SK-N-SH (cell line): ENCODE results near the gene NLGN1. TPM values are rescaled to one million over a fixed set of nuclear protein-coding genes. Genes with fewer than 3 reads are reported as not detected.

Source experiments
- CTCF ChIA-PET: fragments of 300-600, 350-600 bp; formaldehyde crosslinking; extraction: SDS; loops from one replicate; lab custom pipeline; 2021; lab: Yijun Ruan, JAX
- POLR2A ChIA-PET: fragments of 350-600 bp; sonication (Branson Sonifier 250); formaldehyde crosslinking; extraction: SDS; loops from one replicate; lab custom pipeline; 2020; ENCODE audit warnings: antibody characterized with exemption, inconsistent platforms; lab: Yijun Ruan, JAX
- DNase-seq: peaks from one replicate; pipeline ENCODE4 v3.0.0; 2012
- H2AFZ ChIP-seq: fragments of 200-600 bp; sonication (generic); 2 replicates; pipeline ENCODE4 v1.8.1; 2016; ENCODE audit warnings: antibody characterized with exemption, mild to moderate bottlenecking, low read depth
- H3F3A ChIP-seq: fragments of 200-600 bp; sonication (generic); replicated peaks from 2 replicates; pipeline ENCODE3; 2016; ENCODE audit warnings: antibody characterized with exemption, mild to moderate bottlenecking; ENCODE audit not compliant: insufficient read depth
- H3K27ac ChIP-seq, 2 experiments: fragments of 200-500 bp in 1 of 2; fragments of 200-600 bp in 1 of 2; sonication (Bioruptor generic) in 1 of 2; sonication (generic), shearing (Covaris generic) in 1 of 2; 2 replicates each; pipeline versions ENCODE4 v1.5.1 to v1.6.1; 2014 to 2016; ENCODE audit warnings: low read depth in 2 of 2, inconsistent platforms in 1 of 2, low read length in 1 of 2, mild to moderate bottlenecking in 1 of 2, mixed read lengths in 1 of 2
- H3K27me3 ChIP-seq: fragments of 200-600 bp; sonication (generic), shearing (Covaris generic); 2 replicates; pipeline ENCODE4 v1.6.1; 2016; ENCODE audit warnings: mixed run types; ENCODE audit not compliant: insufficient read depth
- H3K36me3 ChIP-seq, 2 experiments: fragments of 200-500 bp in 1 of 2; fragments of 200-600 bp in 1 of 2; sonication (Bioruptor generic) in 1 of 2; sonication (generic) in 1 of 2; replicated peaks in 1 of 2; 2 replicates each; pipeline versions ENCODE3 to v1.5.1; 2014 to 2016; ENCODE audit warnings: low read length in 1 of 2, mild to moderate bottlenecking in 1 of 2; ENCODE audit not compliant: insufficient read depth in 2 of 2, control insufficient read depth in 1 of 2
- H3K4me1 ChIP-seq, 2 experiments: fragments of 200-500 bp in 1 of 2; fragments of 200-600 bp in 1 of 2; sonication (Bioruptor generic) in 1 of 2; sonication (generic), shearing (Covaris generic) in 1 of 2; 2 replicates each; pipeline versions ENCODE4 v1.5.1 to v1.6.1; 2014 to 2016; ENCODE audit warnings: low read depth in 1 of 2, low read length in 1 of 2, mixed run types in 1 of 2; ENCODE audit not compliant: insufficient read depth in 2 of 2, control insufficient read depth in 1 of 2
- H3K4me2 ChIP-seq: fragments of 200-600 bp; sonication (generic), shearing (Covaris generic); 2 replicates; pipeline ENCODE4 v1.6.1; 2017; ENCODE audit warnings: mixed run types
- H3K4me3 ChIP-seq, 2 experiments: fragments of 200-500 bp in 1 of 2; fragments of 200-600 bp in 1 of 2; sonication (Bioruptor generic) in 1 of 2; sonication (generic), shearing (Covaris generic) in 1 of 2; 2 replicates each; pipeline versions ENCODE4 v1.5.1 to v1.8.1; 2014 to 2016; ENCODE audit warnings: low read depth in 2 of 2, inconsistent platforms in 1 of 2, low read length in 1 of 2, mild to moderate bottlenecking in 1 of 2, mixed read lengths in 1 of 2, moderate library complexity in 1 of 2
- H3K79me2 ChIP-seq: fragments of 200-600 bp; sonication (generic); 2 replicates; pipeline ENCODE4 v1.8.1; 2017; ENCODE audit warnings: mild to moderate bottlenecking; ENCODE audit not compliant: insufficient read depth
- H3K9ac ChIP-seq: fragments of 200-600 bp; sonication (generic); 2 replicates; pipeline ENCODE4 v1.6.1; 2017; ENCODE audit warnings: mixed run types
- H3K9me2 ChIP-seq: fragments of 200-600 bp; sonication (generic); 2 replicates; pipeline ENCODE4 v1.6.1; 2017; ENCODE audit warnings: mixed run types
- H3K9me3 ChIP-seq: fragments of 200-600 bp; sonication (generic); 2 replicates; pipeline ENCODE4 v1.6.1; 2017; ENCODE audit warnings: mixed run types, mild to moderate bottlenecking, moderate library complexity
- H4K20me1 ChIP-seq: fragments of 200-600 bp; sonication (generic); 2 replicates; pipeline ENCODE4 v1.6.1; 2017; ENCODE audit warnings: mild to moderate bottlenecking, mixed run types; ENCODE audit not compliant: insufficient read depth
- CHD2 ChIP-seq: fragments of 150-350 bp; IDR thresholded peaks from 2 replicates; pipeline ENCODE4 v1.6.1; 2018; ENCODE audit warnings: low read length; ENCODE audit not compliant: partially characterized antibody
- FOSL2 ChIP-seq: IDR thresholded peaks from 2 replicates; pipeline ENCODE4 v1.4.0; 2012; ENCODE audit warnings: low read depth, mild to moderate bottlenecking, moderate library complexity, borderline replicate concordance
- FOXM1 ChIP-seq: IDR thresholded peaks from 2 replicates; pipeline ENCODE4 v1.4.0; 2012; ENCODE audit warnings: low read depth, mild to moderate bottlenecking
- GABPA ChIP-seq: IDR thresholded peaks from 2 replicates; pipeline ENCODE4 v1.4.0; 2012; ENCODE audit warnings: low read depth, mild to moderate bottlenecking
- NFIC ChIP-seq: IDR thresholded peaks from 2 replicates; pipeline ENCODE4 v1.4.0; 2012; ENCODE audit warnings: borderline replicate concordance
- NRF1 ChIP-seq: IDR thresholded peaks from 2 replicates; pipeline ENCODE4 v1.6.1; 2012; ENCODE audit warnings: low read depth, mild to moderate bottlenecking, low read length
- POLR2AphosphoS5 ChIP-seq: IDR thresholded peaks from 2 replicates; pipeline ENCODE4 v1.6.1; 2012; ENCODE audit warnings: low read depth, low read length
- RAD21 ChIP-seq: IDR thresholded peaks from 2 replicates; pipeline ENCODE4 v1.6.1; 2012; ENCODE audit warnings: mild to moderate bottlenecking, low read length
- RXRA ChIP-seq: IDR thresholded peaks from 2 replicates; pipeline ENCODE4 v1.4.0; 2012; ENCODE audit warnings: low read depth, mild to moderate bottlenecking, borderline replicate concordance
- SIN3A ChIP-seq: IDR thresholded peaks from 2 replicates; pipeline ENCODE4 v1.6.1; 2012; ENCODE audit warnings: low read depth, mild to moderate bottlenecking, low read length, moderate library complexity, borderline replicate concordance
- TAF1 ChIP-seq: IDR thresholded peaks from 2 replicates; pipeline ENCODE4 v1.6.1; 2012; ENCODE audit warnings: low read depth, mild to moderate bottlenecking, low read length, moderate library complexity, borderline replicate concordance
- YY1 ChIP-seq: IDR thresholded peaks from 2 replicates; pipeline ENCODE4 v1.4.0; 2012; ENCODE audit warnings: low read depth, mild to moderate bottlenecking
- WGBS: methylation state at CpG from one replicate; pipeline ENCODE4 v1.1.6; 2017; ENCODE audit warnings: low lambda C conversion rate; 5-methylcytosine and 5-hydroxymethylcytosine counted together
- polyA plus RNA-seq, 3 experiments: library from polyadenylated mRNA; depleted of rRNA; stranded (reverse); fragments of >200 nt; gene quantifications; 2 replicates each; pipeline ENCODE4 v1.2.3, GENCODE V29; 2012
- TF ChIP-seq, protein P1 (sequence below): IDR thresholded peaks from 2 replicates; pipeline ENCODE4; 2012
- TF ChIP-seq, protein P2 (sequence below): IDR thresholded peaks from 2 replicates; pipeline ENCODE4 v1.4.0; 2012; ENCODE audit warnings: low read depth, borderline replicate concordance
- TF ChIP-seq, protein P3 (sequence below): fragments of 150-350 bp; IDR thresholded peaks from 2 replicates; pipeline ENCODE4 v1.6.1; 2016; ENCODE audit warnings: mild to moderate bottlenecking, low read depth, low read length
- TF ChIP-seq, protein P4 (sequence below): fragments of 200-600 bp; sonication (generic); IDR thresholded peaks from 2 replicates; pipeline ENCODE4 v1.6.1; 2017; ENCODE audit warnings: antibody characterized with exemption, mild to moderate bottlenecking, moderate library complexity

The NLGN1 gene
- polyA plus RNA-seq, 1 of the 3 experiments (the other 2 are of a cell fraction), result 1.5 TPM

DNA sequence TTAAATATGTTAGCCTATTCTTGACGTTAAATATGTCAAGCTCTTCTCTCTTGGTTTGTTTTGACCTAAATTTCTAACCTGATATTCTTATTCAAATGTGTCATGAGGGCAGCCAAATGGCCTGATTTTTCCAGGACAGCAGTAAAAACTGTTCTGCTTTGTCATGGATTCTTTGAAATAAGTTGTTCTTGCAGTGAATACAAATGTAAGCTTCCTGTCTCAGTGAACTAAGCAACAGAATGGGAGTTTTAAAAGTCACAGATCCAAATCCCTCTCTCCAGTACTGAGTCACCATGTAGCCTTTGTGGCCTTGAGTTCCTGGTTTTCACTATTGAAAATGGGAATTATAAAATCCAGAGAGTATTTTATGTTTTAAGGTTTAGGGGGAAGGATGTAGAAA lies 301.8 kb downstream of the NLGN1 start:
- POLR2A ChIA-PET, result no interaction called here
- TF ChIP-seq CHD2, result no peak
- TF ChIP-seq RAD21, result no peak
- no peak for TF ChIP-seq YY1
- TF ChIP-seq SIN3A, result no peak
- no peaks in the 10 kb centered on the region for H3K9me2 ChIP-seq
- WGBS, result 89% methylated on average over 1 of the region's 1 CpG
- H4K20me1 ChIP-seq, result no peaks in the 10 kb centered on the region
- H3K9ac ChIP-seq, result no peak overlapping the region
- H3K4me2 ChIP-seq, result no peak overlapping the region
- H3K79me2 ChIP-seq, result no peaks in the 10 kb centered on the region
- DNase-seq, result no peak
- H3F3A ChIP-seq, result no peaks in the 10 kb centered on the region
- H3K4me1 ChIP-seq, result no peaks in the 10 kb centered on the region
- no peaks in the 10 kb centered on the region for H3K27me3 ChIP-seq
- no peak overlapping the region for H3K4me3 ChIP-seq
- H2AFZ ChIP-seq, result no peak overlapping the region
- H3K36me3 ChIP-seq, result no peaks in the 10 kb centered on the region
- no peak overlapping the region for H3K27ac ChIP-seq
- CTCF ChIA-PET, result no interaction called here
- H3K9me3 ChIP-seq, result no peaks in the 10 kb centered on the region

DNA sequence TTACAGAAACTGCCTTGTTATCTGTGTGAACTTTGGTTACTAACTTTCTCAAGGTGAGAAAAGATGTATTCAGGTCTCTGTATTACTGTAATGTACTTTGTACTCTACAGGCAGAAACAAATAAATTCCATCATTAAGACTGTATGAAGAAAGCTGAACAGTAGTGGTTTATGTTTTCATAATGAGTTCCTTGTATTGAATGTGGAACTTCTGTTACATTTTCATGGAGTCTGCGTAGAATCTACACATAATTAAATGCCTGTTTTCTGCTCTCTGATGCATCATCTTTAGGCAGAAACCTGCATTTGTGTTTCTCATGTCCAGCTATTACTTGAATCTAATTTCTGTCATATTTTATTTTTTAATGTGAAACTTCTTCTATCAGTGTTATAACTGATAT lies 302.8 kb downstream of the NLGN1 start:
- no peaks in the 10 kb centered on the region for H3K9me3 ChIP-seq
- no peak overlapping the region for H3K27ac ChIP-seq
- H4K20me1 ChIP-seq, result no peaks in the 10 kb centered on the region
- no peaks in the 10 kb centered on the region for H3K4me1 ChIP-seq
- no peak for DNase-seq
- no peaks in the 10 kb centered on the region for H3F3A ChIP-seq
- no peak overlapping the region for H2AFZ ChIP-seq
- ChIA-PET POLR2A (no interaction called here), CTCF (no interaction called here)
- no peaks in the 10 kb centered on the region for H3K36me3 ChIP-seq
- no peaks in the 10 kb centered on the region for H3K9me2 ChIP-seq
- H3K27me3 ChIP-seq, result no peaks in the 10 kb centered on the region
- no peak overlapping the region for H3K4me3 ChIP-seq
- no peak overlapping the region for H3K4me2 ChIP-seq
- no peak overlapping the region for H3K9ac ChIP-seq
- TF ChIP-seq, protein P1, sequence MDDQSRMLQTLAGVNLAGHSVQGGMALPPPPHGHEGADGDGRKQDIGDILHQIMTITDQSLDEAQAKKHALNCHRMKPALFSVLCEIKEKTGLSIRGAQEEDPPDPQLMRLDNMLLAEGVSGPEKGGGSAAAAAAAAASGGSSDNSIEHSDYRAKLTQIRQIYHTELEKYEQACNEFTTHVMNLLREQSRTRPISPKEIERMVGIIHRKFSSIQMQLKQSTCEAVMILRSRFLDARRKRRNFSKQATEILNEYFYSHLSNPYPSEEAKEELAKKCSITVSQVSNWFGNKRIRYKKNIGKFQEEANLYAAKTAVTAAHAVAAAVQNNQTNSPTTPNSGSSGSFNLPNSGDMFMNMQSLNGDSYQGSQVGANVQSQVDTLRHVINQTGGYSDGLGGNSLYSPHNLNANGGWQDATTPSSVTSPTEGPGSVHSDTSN, result no peak
- TF ChIP-seq NFIC, result no peak
- TF ChIP-seq, protein P2, sequence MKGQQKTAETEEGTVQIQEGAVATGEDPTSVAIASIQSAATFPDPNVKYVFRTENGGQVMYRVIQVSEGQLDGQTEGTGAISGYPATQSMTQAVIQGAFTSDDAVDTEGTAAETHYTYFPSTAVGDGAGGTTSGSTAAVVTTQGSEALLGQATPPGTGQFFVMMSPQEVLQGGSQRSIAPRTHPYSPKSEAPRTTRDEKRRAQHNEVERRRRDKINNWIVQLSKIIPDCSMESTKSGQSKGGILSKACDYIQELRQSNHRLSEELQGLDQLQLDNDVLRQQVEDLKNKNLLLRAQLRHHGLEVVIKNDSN, result no peak
- TF ChIP-seq, protein P3, sequence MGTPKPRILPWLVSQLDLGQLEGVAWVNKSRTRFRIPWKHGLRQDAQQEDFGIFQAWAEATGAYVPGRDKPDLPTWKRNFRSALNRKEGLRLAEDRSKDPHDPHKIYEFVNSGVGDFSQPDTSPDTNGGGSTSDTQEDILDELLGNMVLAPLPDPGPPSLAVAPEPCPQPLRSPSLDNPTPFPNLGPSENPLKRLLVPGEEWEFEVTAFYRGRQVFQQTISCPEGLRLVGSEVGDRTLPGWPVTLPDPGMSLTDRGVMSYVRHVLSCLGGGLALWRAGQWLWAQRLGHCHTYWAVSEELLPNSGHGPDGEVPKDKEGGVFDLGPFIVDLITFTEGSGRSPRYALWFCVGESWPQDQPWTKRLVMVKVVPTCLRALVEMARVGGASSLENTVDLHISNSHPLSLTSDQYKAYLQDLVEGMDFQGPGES, result no peak
- TF ChIP-seq FOSL2, result no peak
- no peak for TF ChIP-seq RXRA
- TF ChIP-seq, protein P4, sequence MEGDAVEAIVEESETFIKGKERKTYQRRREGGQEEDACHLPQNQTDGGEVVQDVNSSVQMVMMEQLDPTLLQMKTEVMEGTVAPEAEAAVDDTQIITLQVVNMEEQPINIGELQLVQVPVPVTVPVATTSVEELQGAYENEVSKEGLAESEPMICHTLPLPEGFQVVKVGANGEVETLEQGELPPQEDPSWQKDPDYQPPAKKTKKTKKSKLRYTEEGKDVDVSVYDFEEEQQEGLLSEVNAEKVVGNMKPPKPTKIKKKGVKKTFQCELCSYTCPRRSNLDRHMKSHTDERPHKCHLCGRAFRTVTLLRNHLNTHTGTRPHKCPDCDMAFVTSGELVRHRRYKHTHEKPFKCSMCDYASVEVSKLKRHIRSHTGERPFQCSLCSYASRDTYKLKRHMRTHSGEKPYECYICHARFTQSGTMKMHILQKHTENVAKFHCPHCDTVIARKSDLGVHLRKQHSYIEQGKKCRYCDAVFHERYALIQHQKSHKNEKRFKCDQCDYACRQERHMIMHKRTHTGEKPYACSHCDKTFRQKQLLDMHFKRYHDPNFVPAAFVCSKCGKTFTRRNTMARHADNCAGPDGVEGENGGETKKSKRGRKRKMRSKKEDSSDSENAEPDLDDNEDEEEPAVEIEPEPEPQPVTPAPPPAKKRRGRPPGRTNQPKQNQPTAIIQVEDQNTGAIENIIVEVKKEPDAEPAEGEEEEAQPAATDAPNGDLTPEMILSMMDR, result no peak
- no peak for TF ChIP-seq NRF1
- TF ChIP-seq POLR2AphosphoS5, result no peak
- TF ChIP-seq FOXM1, result no peak
- no peak for TF ChIP-seq YY1
- no peak for TF ChIP-seq GABPA
- no peak for TF ChIP-seq TAF1
- H3K79me2 ChIP-seq, result no peaks in the 10 kb centered on the region
- WGBS, result 90% methylated on average over 1 of the region's 1 CpG
